Mammary epithelial cell (primary cell): ENCODE results near the gene SENP8.

Experiments used
- EZH2 ChIP-seq: IDR thresholded peaks from 2 replicates; pipeline ENCODE4 v1.6.1; 2012; ENCODE audit warnings: low read length, inconsistent platforms, borderline replicate concordance
- TF ChIP-seq, protein P1 (sequence below), 2 donors: IDR thresholded peaks in 1 of 2; conservative IDR thresholded peaks in 1 of 2; 2 replicates each; pipeline ENCODE4 v1.5.1; 2011 to 2012; ENCODE audit warnings: inconsistent platforms in 2 of 2, low read length in 2 of 2, mild to moderate bottlenecking in 2 of 2, control low read depth in 1 of 2, low read depth in 1 of 2; ENCODE audit not compliant: insufficient read depth in 1 of 2; ENCODE audit errors: extremely low read depth in 1 of 2

DNA sequence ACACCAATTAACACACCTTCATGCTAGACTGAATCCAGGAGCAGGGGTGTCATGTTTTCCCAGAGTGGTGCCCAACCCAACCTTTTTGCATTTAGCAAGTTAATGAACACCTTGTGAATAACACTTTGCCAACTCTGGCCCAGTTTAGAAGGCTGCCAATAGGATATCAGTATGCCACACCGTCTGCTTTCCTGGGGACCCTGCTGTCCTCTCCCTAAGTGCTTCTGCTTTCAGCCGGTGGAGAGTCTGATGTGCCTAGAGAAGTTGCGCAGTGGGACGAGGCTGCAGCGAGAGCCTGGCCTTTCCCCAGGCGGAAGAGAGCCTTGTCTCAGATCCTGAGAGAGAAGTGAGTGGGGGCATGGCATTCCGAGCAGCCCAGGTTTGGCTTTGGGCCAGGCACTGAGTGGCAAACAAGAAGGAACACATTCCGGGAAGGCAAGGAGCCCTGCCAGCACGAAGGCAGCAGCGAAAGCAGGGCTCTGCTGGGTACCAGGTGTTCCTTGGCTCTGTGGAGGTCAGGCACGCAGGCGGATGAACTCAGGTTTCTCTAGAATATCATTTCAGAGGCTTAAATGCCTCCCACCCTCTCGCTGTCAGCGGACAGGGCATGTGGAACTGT is 36.9 kb downstream of the SENP8 start:
- TF ChIP-seq, protein P1, sequence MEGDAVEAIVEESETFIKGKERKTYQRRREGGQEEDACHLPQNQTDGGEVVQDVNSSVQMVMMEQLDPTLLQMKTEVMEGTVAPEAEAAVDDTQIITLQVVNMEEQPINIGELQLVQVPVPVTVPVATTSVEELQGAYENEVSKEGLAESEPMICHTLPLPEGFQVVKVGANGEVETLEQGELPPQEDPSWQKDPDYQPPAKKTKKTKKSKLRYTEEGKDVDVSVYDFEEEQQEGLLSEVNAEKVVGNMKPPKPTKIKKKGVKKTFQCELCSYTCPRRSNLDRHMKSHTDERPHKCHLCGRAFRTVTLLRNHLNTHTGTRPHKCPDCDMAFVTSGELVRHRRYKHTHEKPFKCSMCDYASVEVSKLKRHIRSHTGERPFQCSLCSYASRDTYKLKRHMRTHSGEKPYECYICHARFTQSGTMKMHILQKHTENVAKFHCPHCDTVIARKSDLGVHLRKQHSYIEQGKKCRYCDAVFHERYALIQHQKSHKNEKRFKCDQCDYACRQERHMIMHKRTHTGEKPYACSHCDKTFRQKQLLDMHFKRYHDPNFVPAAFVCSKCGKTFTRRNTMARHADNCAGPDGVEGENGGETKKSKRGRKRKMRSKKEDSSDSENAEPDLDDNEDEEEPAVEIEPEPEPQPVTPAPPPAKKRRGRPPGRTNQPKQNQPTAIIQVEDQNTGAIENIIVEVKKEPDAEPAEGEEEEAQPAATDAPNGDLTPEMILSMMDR (conservative IDR thresholded peaks at IDR 0.05 in 1 of 2, IDR thresholded peaks at IDR 0.05 in 1 of 2; ENCODE audit: extremely low read depth in 1 of 2, insufficient read depth in 1 of 2, low read depth in 1 of 2, low read length in 2 of 2): no peak
- TF ChIP-seq EZH2: no peak
